ENCODE measurements around the gene TRIM24.

GRCh38 chr7:138570715-138571114 is 110.7 kb downstream of the TRIM24 start:
- no peak for TF ChIP-seq BHLHE40 (IDR thresholded peaks at IDR 0.05; ENCODE audit: borderline replicate concordance in 1 of 2, low read depth in 2 of 2, low read length in 1 of 2)
- no peak for TF ChIP-seq BACH1 (IDR thresholded peaks at IDR 0.05; ENCODE audit: borderline replicate concordance)
- TF ChIP-seq, protein P1, sequence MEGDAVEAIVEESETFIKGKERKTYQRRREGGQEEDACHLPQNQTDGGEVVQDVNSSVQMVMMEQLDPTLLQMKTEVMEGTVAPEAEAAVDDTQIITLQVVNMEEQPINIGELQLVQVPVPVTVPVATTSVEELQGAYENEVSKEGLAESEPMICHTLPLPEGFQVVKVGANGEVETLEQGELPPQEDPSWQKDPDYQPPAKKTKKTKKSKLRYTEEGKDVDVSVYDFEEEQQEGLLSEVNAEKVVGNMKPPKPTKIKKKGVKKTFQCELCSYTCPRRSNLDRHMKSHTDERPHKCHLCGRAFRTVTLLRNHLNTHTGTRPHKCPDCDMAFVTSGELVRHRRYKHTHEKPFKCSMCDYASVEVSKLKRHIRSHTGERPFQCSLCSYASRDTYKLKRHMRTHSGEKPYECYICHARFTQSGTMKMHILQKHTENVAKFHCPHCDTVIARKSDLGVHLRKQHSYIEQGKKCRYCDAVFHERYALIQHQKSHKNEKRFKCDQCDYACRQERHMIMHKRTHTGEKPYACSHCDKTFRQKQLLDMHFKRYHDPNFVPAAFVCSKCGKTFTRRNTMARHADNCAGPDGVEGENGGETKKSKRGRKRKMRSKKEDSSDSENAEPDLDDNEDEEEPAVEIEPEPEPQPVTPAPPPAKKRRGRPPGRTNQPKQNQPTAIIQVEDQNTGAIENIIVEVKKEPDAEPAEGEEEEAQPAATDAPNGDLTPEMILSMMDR (IDR thresholded peaks at IDR 0.05 in 2 of 3, conservative IDR thresholded peaks at IDR 0.05 in 1 of 3; ENCODE audit: control insufficient read depth in 2 of 3, extremely low read depth in 1 of 3, insufficient read depth in 1 of 3, low read depth in 3 of 3, low read length in 3 of 3), result no peak
- TF ChIP-seq SIN3A (IDR thresholded peaks at IDR 0.05; ENCODE audit: low read depth, low read length), result no peak
- no peak for TF ChIP-seq CHD2 (IDR thresholded peaks at IDR 0.05; ENCODE audit: borderline replicate concordance, low read depth, low read length)
- TF ChIP-seq, protein P2, sequence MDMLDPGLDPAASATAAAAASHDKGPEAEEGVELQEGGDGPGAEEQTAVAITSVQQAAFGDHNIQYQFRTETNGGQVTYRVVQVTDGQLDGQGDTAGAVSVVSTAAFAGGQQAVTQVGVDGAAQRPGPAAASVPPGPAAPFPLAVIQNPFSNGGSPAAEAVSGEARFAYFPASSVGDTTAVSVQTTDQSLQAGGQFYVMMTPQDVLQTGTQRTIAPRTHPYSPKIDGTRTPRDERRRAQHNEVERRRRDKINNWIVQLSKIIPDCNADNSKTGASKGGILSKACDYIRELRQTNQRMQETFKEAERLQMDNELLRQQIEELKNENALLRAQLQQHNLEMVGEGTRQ (IDR thresholded peaks at IDR 0.05; ENCODE audit: borderline replicate concordance, low read depth, low read length), result no peak
- TF ChIP-seq SIX5 (IDR thresholded peaks at IDR 0.05; ENCODE audit: low read depth, low read length, severe bottlenecking), result no peak
- TF ChIP-seq RBBP5 (conservative IDR thresholded peaks at IDR 0.05), result no peak
- TF ChIP-seq NKRF (conservative IDR thresholded peaks at IDR 0.05), result no peak
- no peak for TF ChIP-seq SREBF2 (IDR thresholded peaks at IDR 0.05; ENCODE audit: low read length)

Data from GM12878 (cell line).